Caco-2 (cell line): Measurements from ENCODE around the gene ADAMTS15. TPM values are rescaled to one million over a fixed set of nuclear protein-coding genes. Genes with fewer than 3 reads are reported as not detected.

Source experiments
- BruUV-seq: library from RNA; stranded (reverse); fragments of 400-500 nt; replicated peaks from 2 replicates; lab custom pipeline; 2021; lab: Mats Ljungman, UMichigan
- CTCF ChIA-PET: fragments of 300-600 bp; sonication (Branson Sonifier 250); formaldehyde crosslinking; loops from one replicate; lab custom pipeline; 2022; ENCODE audit warnings: antibody characterized with exemption; lab: Charles Lee
- POLR2A ChIA-PET: fragments of 300-600 bp; sonication (Branson Sonifier 250); formaldehyde crosslinking; loops from one replicate; lab custom pipeline; 2022; ENCODE audit warnings: antibody characterized with exemption; lab: Charles Lee
- DNase-seq, 2 experiments: peaks; one replicate each; pipeline versions ENCODE4 v3.0.0 to v3.0.0-alpha.2; 2020 to 2022
- H3K27me3 ChIP-seq: replicated peaks from 2 replicates; pipeline ENCODE4 v1.6.0; 2011; ENCODE audit warnings: low read length; ENCODE audit not compliant: control insufficient read depth, insufficient read depth
- H3K36me3 ChIP-seq: 2 replicates; pipeline ENCODE4 v1.5.1; 2011; ENCODE audit warnings: low read length; ENCODE audit not compliant: control insufficient read depth, insufficient read depth
- H3K4me1 ChIP-seq: fragments of 250-450 bp; sonication (Bioruptor Pico); 2 replicates; pipeline ENCODE4 v1.5.1; 2020; ENCODE audit warnings: mild to moderate bottlenecking
- H3K4me3 ChIP-seq: 2 replicates; pipeline ENCODE4 v1.5.1; 2011; ENCODE audit warnings: low read depth, mild to moderate bottlenecking, control low read depth, low read length
- H3K9me3 ChIP-seq: fragments of 250-450 bp; sonication (Bioruptor Pico); 2 replicates; pipeline ENCODE4 v1.5.1; 2020; ENCODE audit warnings: mild to moderate bottlenecking, moderate library complexity
- H3K27ac Mint-ChIP-seq: one replicate; pipeline ENCODE4 v1.8.0; 2022; ENCODE audit warnings: mixed read lengths; ENCODE audit not compliant: unreplicated experiment
- H3K27me3 Mint-ChIP-seq: one replicate; pipeline ENCODE4 v1.8.0; 2022; ENCODE audit warnings: mixed read lengths; ENCODE audit not compliant: insufficient read depth, unreplicated experiment
- H3K36me3 Mint-ChIP-seq: one replicate; pipeline ENCODE4 v1.8.0; 2022; ENCODE audit warnings: mild to moderate bottlenecking, mixed read lengths; ENCODE audit not compliant: insufficient read depth, unreplicated experiment
- H3K4me1 Mint-ChIP-seq: one replicate; pipeline ENCODE4 v1.8.0; 2022; ENCODE audit warnings: low read depth, mixed read lengths; ENCODE audit not compliant: unreplicated experiment
- H3K4me3 Mint-ChIP-seq: one replicate; pipeline ENCODE4 v1.8.0; 2022; ENCODE audit warnings: mild to moderate bottlenecking, moderate library complexity, mixed read lengths; ENCODE audit not compliant: unreplicated experiment
- H3K9me3 Mint-ChIP-seq: one replicate; pipeline ENCODE4 v1.8.0; 2022; ENCODE audit warnings: mixed read lengths; ENCODE audit not compliant: unreplicated experiment
- CTCF ChIP-seq, 2 experiments: fragments of 200-600 bp in 1 of 2; IDR thresholded peaks; 1 replicate in 1 of 2; 2 replicates in 1 of 2; pipeline versions ENCODE4 v1.5.1 to v1.8.0; 2011 to 2022; ENCODE audit warnings: antibody characterized with exemption in 1 of 2, control low read depth in 1 of 2, inconsistent platforms in 1 of 2, low read depth in 1 of 2, low read length in 1 of 2, mild to moderate bottlenecking in 1 of 2, moderate library complexity in 1 of 2; ENCODE audit not compliant: insufficient read depth in 1 of 2, severe bottlenecking in 1 of 2, unreplicated experiment in 1 of 2
- intact Hi-C: fragments of 100-400 bp; cut with micrococcal nuclease; formaldehyde crosslinking; loops from one replicate; pipeline ENCODE4 v1.10.0; 2022; ENCODE audit not compliant: unreplicated experiment
- total RNA-seq: library from RNA; stranded (reverse); gene quantifications from 2 replicates; pipeline ENCODE4 v1.2.3, GENCODE V29; 2022

ADAMTS15 gene
- total RNA-seq, 1 experiment from 2014 or later: 0.20 TPM

GRCh38 chr11:130525307-130525706 lies 76.9 kb downstream of the ADAMTS15 start:
- no peak for DNase-seq
- no peak overlapping the region for H3K4me3 ChIP-seq
- POLR2A ChIA-PET: no interaction called here
- Mint-ChIP-seq H3K9me3 (no peaks in the 10 kb centered on the region), H3K4me1 (peaks cover 9% of the 10 kb centered on the region), H3K4me3 (no peak overlapping the region), H3K27ac (no peak overlapping the region), H3K36me3 (no peaks in the 10 kb centered on the region), H3K27me3 (peaks cover 3% of the 10 kb centered on the region)
- H3K9me3 ChIP-seq: no peaks in the 10 kb centered on the region
- no TSS peak for BruUV-seq
- H3K36me3 ChIP-seq: no peaks in the 10 kb centered on the region
- H3K27me3 ChIP-seq: no peaks in the 10 kb centered on the region
- intact Hi-C loops: no loop called here
- TF ChIP-seq CTCF (IDR thresholded peaks at IDR 0.05; ENCODE audit: insufficient read depth in 1 of 2, low read depth in 1 of 2, low read length in 1 of 2, severe bottlenecking in 1 of 2, unreplicated experiment in 1 of 2): no peak
- H3K4me1 ChIP-seq: peaks cover 20% of the 10 kb centered on the region
- CTCF ChIA-PET: no interaction called here

Other genes with a start within 250 kb of the ADAMTS15 start
- gene ZBTB44, start 133.7 kb upstream of the ADAMTS15 start, total RNA-seq: 49.5 and 53.6 TPM in 2 replicates
- not detected in 2 replicates for gene ADAMTS8, start 20.0 kb upstream of the ADAMTS15 start, total RNA-seq